GM21717 (cell line): Measurements from ENCODE around the gene ATRNL1.

Source experiments
- ATAC-seq: cut with Tn5 transposase; IDR thresholded peaks from one replicate; pipeline ENCODE4 v1.9.1; 2021; ENCODE audit warnings: mild to moderate bottlenecking, moderate library complexity; ENCODE audit not compliant: unreplicated experiment

ATRNL1 gene

GRCh38 chr10:115939101-115939854 lies 846.1 kb downstream of the ATRNL1 start:
- no peak for ATAC-seq

- no peak for ATAC-seq
Measured at GRCh38 chr10:115941361-115941771, 848.2 kb downstream of the ATRNL1 start.

- no peak for ATAC-seq
Measured at GRCh38 chr10:115942101-115942500, 848.9 kb downstream of the ATRNL1 start.

GRCh38 chr10:115944538-115944937 lies 851.4 kb downstream of the ATRNL1 start:
- ATAC-seq, result no peak

GRCh38 chr10:115945701-115946445 lies 852.7 kb downstream of the ATRNL1 start:
- no peak for ATAC-seq

- ATAC-seq, result no peak
Measured at GRCh38 chr10:115947104-115947503, 853.9 kb downstream of the ATRNL1 start.

- ATAC-seq, result no peak
Measured at GRCh38 chr10:115948465-115948864, 855.3 kb downstream of the ATRNL1 start.

- no peak for ATAC-seq
Measured at GRCh38 chr10:115949282-115949844, 856.2 kb downstream of the ATRNL1 start.

- ATAC-seq, result no peak
Measured at GRCh38 chr10:115950320-115950719, 857.2 kb downstream of the ATRNL1 start.

- no peak for ATAC-seq
Measured at GRCh38 chr10:115951242-115951641, 858.1 kb downstream of the ATRNL1 start.

GRCh38 chr10:115953281-115953680 lies 860.1 kb downstream of the ATRNL1 start:
- ATAC-seq, result no peak

- ATAC-seq, result no peak
Measured at GRCh38 chr10:115953968-115954367, 860.8 kb downstream of the ATRNL1 start.

GRCh38 chr10:115956225-115957011 lies 863.3 kb downstream of the ATRNL1 start:
- ATAC-seq, result no peak

- no peak for ATAC-seq
Measured at GRCh38 chr10:115957012-115957399, 863.8 kb downstream of the ATRNL1 start.

- no peak for ATAC-seq
Measured at GRCh38 chr10:115957786-115958442, 864.7 kb downstream of the ATRNL1 start.

- ATAC-seq, result no peak
Measured at GRCh38 chr10:115963848-115964247, 870.7 kb downstream of the ATRNL1 start.

GRCh38 chr10:115964827-115965226 lies 871.7 kb downstream of the ATRNL1 start:
- no peak for ATAC-seq

- ATAC-seq, result no peak
Measured at GRCh38 chr10:115965376-115965775, 872.2 kb downstream of the ATRNL1 start.

GRCh38 chr10:115968236-115968635 lies 875.1 kb downstream of the ATRNL1 start:
- ATAC-seq, result no peak

- ATAC-seq, result no peak
Measured at GRCh38 chr10:115969591-115969990, 876.4 kb downstream of the ATRNL1 start.

GRCh38 chr10:115971921-115972320 lies 878.8 kb downstream of the ATRNL1 start:
- ATAC-seq, result no peak
